Neural crest cell (in vitro differentiated cells): ENCODE results near the gene AMZ2. TPM values are rescaled to one million over a fixed set of nuclear protein-coding genes. Genes with fewer than 3 reads are reported as not detected.
"Not testable (repeated sequence)": the region's sequence is repeated elsewhere in the genome, so short reads cannot be mapped to it uniquely, and the experiment has no call there.

ENCODE experiments used
- DNase-seq: peaks from one replicate; pipeline ENCODE4 v3.0.0; 2021; ENCODE audit warnings: low read depth, mixed read lengths, low spot score
- H3K27ac Mint-ChIP-seq: one replicate; pipeline ENCODE4 v1.8.0; 2021; ENCODE audit warnings: mild to moderate bottlenecking, mixed read lengths; ENCODE audit not compliant: unreplicated experiment
- H3K27me3 Mint-ChIP-seq: 2 replicates; pipeline ENCODE4 v1.8.0; 2021; ENCODE audit warnings: low read depth, mild to moderate bottlenecking, mixed read lengths
- H3K36me3 Mint-ChIP-seq: 2 replicates; pipeline ENCODE4 v1.8.0; 2021; ENCODE audit warnings: low read depth, mild to moderate bottlenecking, mixed read lengths
- H3K4me1 Mint-ChIP-seq: 2 replicates; pipeline ENCODE4 v1.8.0; 2021; ENCODE audit warnings: mixed read lengths
- H3K4me3 Mint-ChIP-seq: one replicate; pipeline ENCODE4 v1.8.0; 2021; ENCODE audit warnings: mild to moderate bottlenecking, mixed read lengths
- H3K9me3 Mint-ChIP-seq: 2 replicates; pipeline ENCODE4 v1.8.0; 2021; ENCODE audit warnings: mixed read lengths
- CTCF ChIP-seq: fragments of 200-600 bp; sonication (generic); conservative IDR thresholded peaks from 2 replicates; pipeline ENCODE4 v1.5.0; 2021; ENCODE audit warnings: antibody characterized with exemption, mild to moderate bottlenecking
- long read RNA-seq: library from polyadenylated mRNA; unstranded; transcript quantifications from one replicate; pipeline ENCODE4 v2.0.0, GENCODE V29; 2020
- total RNA-seq: library from RNA; stranded (reverse); gene quantifications from 2 replicates; pipeline ENCODE4 v1.2.1, GENCODE V29; 2021

Gene AMZ2, protein sequence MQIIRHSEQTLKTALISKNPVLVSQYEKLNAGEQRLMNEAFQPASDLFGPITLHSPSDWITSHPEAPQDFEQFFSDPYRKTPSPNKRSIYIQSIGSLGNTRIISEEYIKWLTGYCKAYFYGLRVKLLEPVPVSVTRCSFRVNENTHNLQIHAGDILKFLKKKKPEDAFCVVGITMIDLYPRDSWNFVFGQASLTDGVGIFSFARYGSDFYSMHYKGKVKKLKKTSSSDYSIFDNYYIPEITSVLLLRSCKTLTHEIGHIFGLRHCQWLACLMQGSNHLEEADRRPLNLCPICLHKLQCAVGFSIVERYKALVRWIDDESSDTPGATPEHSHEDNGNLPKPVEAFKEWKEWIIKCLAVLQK
- total RNA-seq, result 85.1 and 87.5 TPM in 2 replicates
- long read RNA-seq, transcript AMZ2-203 (8 exons, 1,378 nt), result minor isoform, 20 of 73 reads
- long read RNA-seq, transcript AMZ2-206 (6 exons, 2,257 nt), result minor isoform, 5 of 73 reads
- long read RNA-seq, transcript AMZ2-202 (7 exons, 2,402 nt), result major isoform, 25 of 73 reads
- long read RNA-seq, partial matches to known transcripts, result 3 of 73 reads
- long read RNA-seq, other reads (novel, unspliced or antisense), result 15 of 73 reads

- Mint-ChIP-seq H3K4me1 (peaks cover 18% of the 10 kb centered on the region), H3K36me3 (peaks cover 4% of the 10 kb centered on the region), H3K27me3 (peaks cover 2% of the 10 kb centered on the region), H3K9me3 (no peaks in the 10 kb centered on the region), H3K4me3 (peak within 1 kb of the TSS; percentile 96), H3K27ac (peak within 1 kb of the TSS; percentile 94)
- peak; percentile 93 for DNase-seq
- no peak for TF ChIP-seq CTCF
Measured at GRCh38 chr17:68247445-68248198, at the start of gene AMZ2. AMZ2 (plus strand) TSS chr17:68248043; CDS start chr17:68250188, 2,145 bp downstream.

DNA sequence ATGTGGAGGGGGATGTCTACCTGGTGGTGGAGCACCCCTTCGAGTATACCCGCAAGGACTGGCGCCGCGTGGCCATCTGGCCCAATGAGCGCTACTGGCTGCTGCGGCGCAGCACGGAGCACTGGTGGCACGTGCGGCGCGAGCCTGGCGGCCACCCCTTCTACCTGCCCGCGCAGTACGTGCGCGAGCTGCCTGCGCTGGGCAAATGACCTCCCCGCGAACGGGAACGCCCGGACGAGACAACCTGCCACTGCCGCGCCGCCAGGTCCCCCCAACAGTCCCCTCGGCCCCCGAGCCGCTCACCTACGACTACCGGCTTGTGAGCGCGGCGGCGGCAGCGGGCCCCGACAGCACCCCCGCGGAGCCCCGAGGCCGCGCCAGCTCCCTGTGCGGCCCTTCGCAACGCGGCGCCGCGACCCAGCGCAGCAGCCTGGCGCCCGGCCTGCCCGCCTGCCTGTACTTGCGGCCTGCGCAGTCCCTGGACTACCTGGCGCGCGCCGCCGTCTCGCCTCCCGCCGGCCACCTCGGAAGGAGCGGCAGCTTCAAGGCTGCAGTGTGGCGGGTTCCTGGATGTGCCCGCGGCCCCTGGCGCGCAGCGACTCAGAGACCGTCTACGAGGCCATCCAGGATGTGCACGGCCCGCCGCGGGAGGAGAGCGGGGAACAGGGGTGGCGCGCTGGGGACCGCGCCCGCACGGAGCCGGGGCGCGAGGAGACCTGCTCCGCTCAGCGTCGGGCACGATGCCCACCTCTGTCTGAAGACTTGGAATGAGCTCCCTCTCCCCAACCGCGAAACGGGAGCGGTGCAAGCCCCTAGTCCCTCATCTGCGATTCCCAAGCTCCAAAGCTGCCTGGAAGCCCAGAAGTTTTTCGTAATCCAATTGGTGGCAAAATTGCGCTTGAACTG, 48.7 kb upstream of the AMZ2 start:
- no peak for TF ChIP-seq CTCF
- H3K27ac Mint-ChIP-seq, result no peak overlapping the region
- no peak for DNase-seq
- H3K4me1 Mint-ChIP-seq, result peaks cover 11% of the 10 kb centered on the region
- H3K9me3 Mint-ChIP-seq, result no peaks in the 10 kb centered on the region
- H3K4me3 Mint-ChIP-seq, result peak overlapping the region; percentile 23
- H3K27me3 Mint-ChIP-seq, result peaks cover 94% of the 10 kb centered on the region
- peaks cover 4% of the 10 kb centered on the region for H3K36me3 Mint-ChIP-seq

DNA sequence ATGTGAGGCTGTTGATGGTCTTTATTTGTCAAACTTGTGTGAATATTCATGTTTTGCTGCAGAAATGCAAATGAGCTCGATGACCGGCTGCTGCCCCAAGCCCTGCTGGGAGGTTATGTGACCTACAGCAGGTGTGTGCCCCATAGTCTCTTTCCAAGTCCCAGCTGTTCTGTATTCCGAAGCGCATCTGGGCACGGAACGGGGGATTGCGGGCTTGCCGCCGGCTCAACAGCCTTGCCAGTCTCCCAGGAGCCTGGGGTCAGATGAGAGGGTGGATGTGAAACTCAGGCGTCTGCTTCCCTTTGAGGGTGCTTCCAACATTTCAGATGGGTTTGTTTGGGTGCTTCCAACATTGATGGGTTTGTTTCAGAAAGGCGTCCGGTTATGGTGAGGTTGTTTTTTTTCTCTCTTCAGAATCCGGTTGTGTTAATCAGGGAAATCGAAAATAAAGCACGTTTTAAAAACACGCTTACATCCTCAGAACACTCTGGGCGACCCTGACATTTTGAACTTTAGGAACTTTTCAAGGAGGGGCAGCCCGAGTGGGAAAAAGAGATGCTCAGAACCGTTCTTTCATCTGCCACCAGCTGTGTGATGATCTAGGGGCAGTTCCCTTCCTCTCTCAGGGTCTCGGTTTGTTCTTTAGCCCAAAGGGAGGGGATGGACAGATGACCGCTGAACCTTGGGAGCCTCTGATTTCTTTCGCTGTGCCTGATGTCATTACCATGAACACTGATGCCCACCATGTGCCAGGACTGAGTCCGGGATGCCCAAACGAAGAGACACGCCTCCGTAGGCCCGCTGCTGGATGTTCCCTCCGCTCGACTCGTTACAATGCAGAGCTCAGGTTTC, 47.8 kb upstream of the AMZ2 start:
- Mint-ChIP-seq H3K4me3 (peak overlapping the region; percentile 23), H3K36me3 (peaks cover 4% of the 10 kb centered on the region), H3K4me1 (peaks cover 11% of the 10 kb centered on the region), H3K27ac (no peak overlapping the region), H3K27me3 (peaks cover 93% of the 10 kb centered on the region), H3K9me3 (no peaks in the 10 kb centered on the region)
- no peak for DNase-seq
- no peak for TF ChIP-seq CTCF

DNA sequence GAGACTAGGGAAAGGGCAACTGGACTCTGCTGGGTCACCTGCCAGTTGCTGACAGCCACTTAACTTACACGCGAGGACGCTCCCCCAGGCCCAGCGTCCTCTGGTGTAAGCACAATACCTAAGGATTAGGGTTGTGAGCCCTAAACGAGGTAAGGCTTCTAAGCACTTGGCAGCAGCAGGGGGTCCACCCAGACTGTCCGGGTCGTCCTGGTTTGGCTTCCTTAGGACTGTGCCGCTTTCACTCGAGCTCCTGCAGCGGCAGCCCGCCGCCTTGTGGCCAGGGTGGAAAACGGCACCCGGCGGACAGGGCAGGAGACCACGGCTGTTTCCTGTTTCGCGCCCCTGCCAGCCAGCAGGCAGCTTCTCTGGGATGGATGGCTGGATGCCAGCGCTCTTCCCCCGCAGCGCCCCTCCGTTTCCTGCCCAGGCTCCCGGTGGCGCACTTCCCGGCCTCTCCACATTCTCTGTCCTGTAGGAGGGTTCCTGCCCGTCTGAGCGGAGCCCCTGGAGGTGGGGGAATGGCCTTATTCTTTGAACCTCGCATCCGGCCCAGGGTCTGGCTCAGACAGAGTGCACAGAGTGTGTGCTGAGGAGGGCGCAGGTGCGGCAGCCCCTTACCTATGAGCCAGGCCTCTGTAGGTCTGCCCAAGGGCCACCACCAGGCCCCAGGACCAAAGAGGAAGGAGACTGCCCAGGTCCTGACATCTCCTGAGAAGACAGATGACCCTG, 47.0 kb upstream of the AMZ2 start:
- peak; percentile 88 for DNase-seq
- H3K27ac Mint-ChIP-seq, result no peak overlapping the region
- peaks cover 11% of the 10 kb centered on the region for H3K4me1 Mint-ChIP-seq
- TF ChIP-seq CTCF, result peak; percentile 83
- H3K4me3 Mint-ChIP-seq, result peak overlapping the region; percentile 34
- H3K27me3 Mint-ChIP-seq, result peaks cover 85% of the 10 kb centered on the region
- no peaks in the 10 kb centered on the region for H3K36me3 Mint-ChIP-seq
- no peaks in the 10 kb centered on the region for H3K9me3 Mint-ChIP-seq

GRCh38 chr17:68201418-68201771, 46.4 kb upstream of the AMZ2 start:
- not testable (repeated sequence) for DNase-seq, H3K36me3 Mint-ChIP-seq, H3K27ac Mint-ChIP-seq, H3K9me3 Mint-ChIP-seq
- Mint-ChIP-seq H3K4me3 (peak overlapping the region; percentile 38), H3K27me3 (peaks cover 82% of the 10 kb centered on the region), H3K4me1 (peaks cover 14% of the 10 kb centered on the region)

GRCh38 chr17:68202321-68202720, 45.5 kb upstream of the AMZ2 start:
- DNase-seq, result not testable (repeated sequence)
- peaks cover 74% of the 10 kb centered on the region for H3K27me3 Mint-ChIP-seq

More at GRCh38 chr17:68202321-68202720, 45.5 kb upstream of the AMZ2 start:
- H3K27ac Mint-ChIP-seq, H3K36me3 Mint-ChIP-seq, H3K9me3 Mint-ChIP-seq: not testable (repeated sequence)
- Mint-ChIP-seq H3K4me1 (peaks cover 23% of the 10 kb centered on the region), H3K4me3 (peak overlapping the region; percentile 57)
